Endodermal cell (in vitro differentiated cells): Measurements from ENCODE around the gene DNM2. TPM values are rescaled to one million over a fixed set of nuclear protein-coding genes. Genes with fewer than 3 reads are reported as not detected.

Source experiments
- DNase-seq: peaks from one replicate; pipeline ENCODE4 v3.0.0-alpha.2; 2017
- H3K27ac ChIP-seq: 2 replicates; pipeline ENCODE4 v1.5.1; 2013; ENCODE audit warnings: mild to moderate bottlenecking, low read depth, low read length, moderate library complexity
- H3K27me3 ChIP-seq: 2 replicates; pipeline ENCODE4 v1.6.1; 2013; ENCODE audit warnings: mild to moderate bottlenecking, low read length, moderate library complexity; ENCODE audit not compliant: insufficient read depth, control insufficient read depth, poor library complexity, severe bottlenecking
- H3K36me3 ChIP-seq: 2 replicates; pipeline ENCODE4 v1.7.0; 2013; ENCODE audit warnings: mild to moderate bottlenecking, low read length, moderate library complexity; ENCODE audit not compliant: control insufficient read depth, insufficient read depth
- H3K4me1 ChIP-seq: one replicate; pipeline ENCODE4 v1.7.0; 2013; ENCODE audit warnings: low read length; ENCODE audit not compliant: control insufficient read depth, insufficient read depth
- H3K4me3 ChIP-seq: 2 replicates; pipeline ENCODE4 v1.5.1; 2013; ENCODE audit warnings: mild to moderate bottlenecking, low read length, moderate library complexity
- H3K9ac ChIP-seq: 2 replicates; pipeline ENCODE4 v1.6.1; 2013; ENCODE audit warnings: mild to moderate bottlenecking, low read length, moderate library complexity; ENCODE audit not compliant: poor library complexity, severe bottlenecking; ENCODE audit errors: extremely low read depth
- H3K9me3 ChIP-seq: 2 replicates; pipeline ENCODE4 v1.6.1; 2013; ENCODE audit warnings: mild to moderate bottlenecking, low read length, moderate library complexity; ENCODE audit not compliant: control insufficient read depth
- H3K27ac Mint-ChIP-seq: 2 replicates; pipeline ENCODE4 v1.8.0; 2020; ENCODE audit warnings: mixed read lengths
- H3K27me3 Mint-ChIP-seq: 2 replicates; pipeline ENCODE4 v1.8.0; 2021; ENCODE audit warnings: mild to moderate bottlenecking, mixed read lengths; ENCODE audit not compliant: insufficient read depth
- H3K36me3 Mint-ChIP-seq: 2 replicates; pipeline ENCODE4 v1.8.0; 2020; ENCODE audit warnings: low read depth, mixed read lengths
- H3K4me1 Mint-ChIP-seq: 2 replicates; pipeline ENCODE4 v1.8.0; 2020; ENCODE audit warnings: mixed read lengths
- H3K4me3 Mint-ChIP-seq: 2 replicates; pipeline ENCODE4 v1.8.0; 2020; ENCODE audit warnings: mild to moderate bottlenecking, moderate library complexity, mixed read lengths
- H3K9me3 Mint-ChIP-seq: 2 replicates; pipeline ENCODE4 v1.8.0; 2020; ENCODE audit warnings: mild to moderate bottlenecking, mixed read lengths
- CTCF ChIP-seq: fragments of 200-600 bp; sonication (generic); conservative IDR thresholded peaks from 2 replicates; pipeline ENCODE4 v1.5.0; 2021; ENCODE audit warnings: antibody characterized with exemption, mild to moderate bottlenecking
- WGBS, 2 experiments: methylation state at CpG; one replicate each; pipeline versions ENCODE4 v1.1.5 to v1.1.7; 2013; ENCODE audit warnings: missing lambda C conversion rate in 2 of 2, mixed read lengths in 1 of 2; ENCODE audit not compliant: insufficient coverage in 1 of 2, insufficient read length in 1 of 2; 5-methylcytosine and 5-hydroxymethylcytosine counted together
- total RNA-seq, 2 donors: library from RNA; stranded (reverse); fragmentation: NEBNext Ultra II Directional in 1 of 2; extraction: Animal tissue kit (Norgen Biotek cat#: 25700) in 1 of 2; gene quantifications; 2 replicates in 1 of 2; 3 replicates in 1 of 2; pipeline ENCODE4 v1.2.1, GENCODE V29; 2021

DNM2 gene
- total RNA-seq, 2 donors from 2014 or later, result 118 to 136 TPM

- H3K9me3 Mint-ChIP-seq, result no peaks in the 10 kb centered on the region
- H3K4me3 ChIP-seq, result no peak overlapping the region
- H3K27ac ChIP-seq, result no peak overlapping the region
- peaks cover 11% of the 10 kb centered on the region for H3K4me1 Mint-ChIP-seq
- H3K27me3 ChIP-seq, result no peaks in the 10 kb centered on the region
- H3K4me3 Mint-ChIP-seq, result no peak overlapping the region
- H3K9me3 ChIP-seq, result no peaks in the 10 kb centered on the region
- peaks cover 55% of the 10 kb centered on the region for H3K36me3 ChIP-seq
- no peaks in the 10 kb centered on the region for H3K4me1 ChIP-seq
- H3K27ac Mint-ChIP-seq, result no peak overlapping the region
- TF ChIP-seq CTCF, result no peak
- peaks cover 4% of the 10 kb centered on the region for H3K27me3 Mint-ChIP-seq
- 97 to 100% methylated on average over 2 to 5 of the region's 5 CpGs for WGBS, 2 experiments
- peaks cover 48% of the 10 kb centered on the region for H3K36me3 Mint-ChIP-seq
- H3K9ac ChIP-seq, result no peak overlapping the region
- peak; percentile 66 for DNase-seq
Observed at GRCh38 chr19:10692673-10693264, 25.1 kb upstream of the DNM2 start.

GRCh38 chr19:10694706-10695307 is 23.1 kb upstream of the DNM2 start:
- Mint-ChIP-seq H3K27me3 (peaks cover 4% of the 10 kb centered on the region), H3K27ac (peak overlapping the region; percentile 88), H3K4me1 (peaks cover 11% of the 10 kb centered on the region), H3K36me3 (peaks cover 29% of the 10 kb centered on the region), H3K9me3 (no peaks in the 10 kb centered on the region), H3K4me3 (peak overlapping the region; percentile 16)
- peak overlapping the region; percentile 16 for H3K9ac ChIP-seq
- WGBS, 2 experiments, result 73 to 75% methylated on average over 11 to 16 of the region's 16 CpGs
- H3K27me3 ChIP-seq, result no peaks in the 10 kb centered on the region
- H3K4me1 ChIP-seq, result no peaks in the 10 kb centered on the region
- H3K4me3 ChIP-seq, result peak overlapping the region; percentile 71
- H3K9me3 ChIP-seq, result no peaks in the 10 kb centered on the region
- H3K36me3 ChIP-seq, result peaks cover 36% of the 10 kb centered on the region
- TF ChIP-seq CTCF, result no peak
- H3K27ac ChIP-seq, result peak overlapping the region; percentile 12
- DNase-seq, result peak; percentile 61

GRCh38 chr19:10695401-10696398 is 22.2 kb upstream of the DNM2 start:
- Histone ChIP-seq H3K9ac (peak overlapping the region; percentile 16), H3K4me3 (peak overlapping the region; percentile 71), H3K27ac (peak overlapping the region; percentile 12), H3K27me3 (no peaks in the 10 kb centered on the region), H3K4me1 (no peaks in the 10 kb centered on the region), H3K9me3 (no peaks in the 10 kb centered on the region), H3K36me3 (peaks cover 27% of the 10 kb centered on the region)
- H3K9me3 Mint-ChIP-seq, result no peaks in the 10 kb centered on the region
- no peak for TF ChIP-seq CTCF
- H3K4me1 Mint-ChIP-seq, result peaks cover 11% of the 10 kb centered on the region
- 20% methylated on average over 52 to 59 of the region's 59 CpGs for WGBS, 2 experiments
- H3K27me3 Mint-ChIP-seq, result peaks cover 4% of the 10 kb centered on the region
- H3K36me3 Mint-ChIP-seq, result peaks cover 22% of the 10 kb centered on the region
- peak overlapping the region; percentile 88 for H3K27ac Mint-ChIP-seq
- peak overlapping the region; percentile 16 for H3K4me3 Mint-ChIP-seq
- peak; percentile 99 for DNase-seq
